Natural killer cell (primary cell): ENCODE measurements around the gene NPR2. TPM values are rescaled to one million over a fixed set of nuclear protein-coding genes. Genes with fewer than 3 reads are reported as not detected.

Experiments used
- ATAC-seq, 3 donors: fragments of 150-1000 bp in 2 of 3; fragments of 200-7000 bp in 1 of 3; cut with Tn5 transposase; 1 replicate in 1 of 3; 2 replicates in 2 of 3; pipeline ENCODE4 v1.10.0; 2021; ENCODE audit warnings: mild to moderate bottlenecking in 2 of 3, moderate library complexity in 2 of 3
- DNase-seq, 2 donors: peaks; one replicate each; pipeline versions ENCODE4 v3.0.0 to v3.0.0-alpha.2; 2013 to 2021; ENCODE audit warnings: mixed read lengths in 1 of 2
- H3K27ac ChIP-seq: one replicate; pipeline ENCODE4 v1.5.1; 2013; ENCODE audit warnings: mild to moderate bottlenecking, low read length
- H3K27me3 ChIP-seq: one replicate; pipeline ENCODE4 v1.6.1; 2013; ENCODE audit warnings: low read length; ENCODE audit not compliant: control insufficient read depth, insufficient read depth
- H3K36me3 ChIP-seq: one replicate; pipeline ENCODE4 v1.6.1; 2013; ENCODE audit warnings: low read length; ENCODE audit not compliant: control insufficient read depth, insufficient read depth
- H3K4me1 ChIP-seq: one replicate; pipeline ENCODE4 v1.6.1; 2013; ENCODE audit warnings: low read length; ENCODE audit not compliant: control insufficient read depth, insufficient read depth
- H3K4me3 ChIP-seq: one replicate; pipeline ENCODE4 v1.5.1; 2013; ENCODE audit warnings: low read length
- H3K9me3 ChIP-seq: one replicate; pipeline ENCODE4 v1.6.1; 2013; ENCODE audit warnings: low read length; ENCODE audit not compliant: control insufficient read depth, insufficient read depth
- H3K27ac Mint-ChIP-seq, 2 donors: one replicate each; pipeline ENCODE4 v1.8.0; 2022; ENCODE audit warnings: mild to moderate bottlenecking in 2 of 2, mixed read lengths in 2 of 2, moderate library complexity in 1 of 2
- H3K27me3 Mint-ChIP-seq, 2 donors: one replicate each; pipeline ENCODE4 v1.8.0; 2022; ENCODE audit warnings: low read depth in 2 of 2, mixed read lengths in 2 of 2
- H3K36me3 Mint-ChIP-seq: one replicate; pipeline ENCODE4 v1.8.0; 2022; ENCODE audit warnings: mixed read lengths
- H3K4me1 Mint-ChIP-seq, 2 donors: one replicate each; pipeline ENCODE4 v1.8.0; 2022; ENCODE audit warnings: mixed read lengths in 2 of 2
- H3K4me3 Mint-ChIP-seq: one replicate; pipeline ENCODE4 v1.8.0; 2022; ENCODE audit warnings: mild to moderate bottlenecking, moderate library complexity, mixed read lengths
- H3K9me3 Mint-ChIP-seq, 2 donors: one replicate each; pipeline ENCODE4 v1.8.0; 2022; ENCODE audit warnings: mixed read lengths in 2 of 2
- CTCF ChIP-seq: fragments of 200-600 bp; IDR thresholded peaks from one replicate; pipeline ENCODE4 v1.8.0; 2022; ENCODE audit warnings: antibody characterized with exemption
- WGBS: methylation state at CpG from one replicate; pipeline ENCODE4 v1.1.7; 2013; ENCODE audit warnings: missing lambda C conversion rate; ENCODE audit not compliant: insufficient coverage; 5-methylcytosine and 5-hydroxymethylcytosine counted together
- intact Hi-C: fragments of 100-400 bp; cut with micrococcal nuclease; formaldehyde crosslinking; loops from one replicate; pipeline ENCODE4 v1.14.2; 2022
- total RNA-seq, 4 donors: library from RNA; stranded (reverse); fragments of 120-200 nt in 1 of 4; gene quantifications; one replicate each; pipeline versions ENCODE4 v1.2.3 to v1.2.4, GENCODE V29; 2013 to 2022

The NPR2 gene
- total RNA-seq, 3 donors from 2014 or later (not counting 1 experiment from before 2014, with no cell fraction given), result 2.1 to 2.7 (median 2.4) TPM

DNA sequence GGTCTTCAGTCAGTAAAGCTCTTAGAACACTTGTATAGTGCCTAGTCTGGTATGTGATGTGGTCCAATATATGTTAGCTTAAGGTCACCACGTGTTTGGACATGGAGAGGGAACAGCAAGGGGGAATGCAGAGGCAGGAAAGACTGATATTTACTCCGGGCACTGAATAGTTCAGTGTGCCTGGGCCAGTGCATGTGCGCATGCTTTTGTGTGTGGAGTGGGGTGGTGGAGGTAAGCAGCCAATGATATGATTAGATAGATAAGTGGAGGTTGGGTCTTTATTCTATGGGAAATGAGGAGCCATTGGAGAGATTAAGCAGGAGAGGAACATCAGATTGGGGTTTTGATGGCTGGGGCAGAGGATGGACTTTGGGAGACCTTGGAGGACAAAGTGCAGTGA lies 64.8 kb downstream of the NPR2 start:
- no peak overlapping the region for H3K27ac ChIP-seq
- H3K27ac Mint-ChIP-seq, result no peak overlapping the region
- peaks cover 2% of the 10 kb centered on the region for H3K27me3 ChIP-seq
- H3K27me3 Mint-ChIP-seq, result peaks cover 8 to 10% of the 10 kb centered on the region in 2 donors
- peaks cover 7 to 14% of the 10 kb centered on the region in 2 donors for H3K4me1 Mint-ChIP-seq
- no peak overlapping the region for H3K4me3 ChIP-seq
- H3K4me1 ChIP-seq, result no peaks in the 10 kb centered on the region
- ATAC-seq (no peak), DNase-seq (peak in 1 of 2 donors; percentile 10)
- no peaks in the 10 kb centered on the region for H3K36me3 ChIP-seq
- no peaks in the 10 kb centered on the region for H3K9me3 Mint-ChIP-seq
- TF ChIP-seq CTCF, result no peak
- H3K36me3 Mint-ChIP-seq, result no peaks in the 10 kb centered on the region
- H3K9me3 ChIP-seq, result no peaks in the 10 kb centered on the region
- H3K4me3 Mint-ChIP-seq, result no peak overlapping the region
- 76% methylated on average over 3 of the region's 3 CpGs for WGBS
- intact Hi-C loops, result no loop called here

DNA sequence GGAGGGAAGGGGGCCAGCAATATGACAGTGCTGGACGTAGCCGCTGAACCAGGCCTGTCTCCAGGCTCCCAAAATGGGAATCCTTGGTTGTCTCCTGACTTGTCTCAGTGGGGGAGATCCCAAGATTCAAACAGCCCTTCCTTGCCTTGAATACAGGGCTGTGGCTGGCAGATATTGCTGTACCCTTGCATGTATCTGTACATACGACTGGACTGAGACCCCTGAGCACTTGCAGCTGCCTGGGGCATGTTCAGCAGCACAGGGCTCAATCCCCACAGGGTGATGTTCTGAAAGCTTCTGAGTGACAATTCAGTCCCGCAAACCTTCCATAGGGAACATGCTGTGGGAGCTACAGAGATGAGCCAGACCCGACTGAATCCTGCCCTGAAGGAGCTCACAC lies 65.5 kb downstream of the NPR2 start:
- no peak overlapping the region for H3K4me3 ChIP-seq
- intact Hi-C loops, result no loop called here
- no peaks in the 10 kb centered on the region for H3K36me3 Mint-ChIP-seq
- DNase-seq (peak in 1 of 2 donors; percentile 0), ATAC-seq (no peak)
- H3K4me3 Mint-ChIP-seq, result no peak overlapping the region
- 88% methylated on average over 5 of the region's 5 CpGs for WGBS
- H3K9me3 ChIP-seq, result no peaks in the 10 kb centered on the region
- H3K27ac Mint-ChIP-seq, result no peak overlapping the region
- no peaks in the 10 kb centered on the region for H3K36me3 ChIP-seq
- no peaks in the 10 kb centered on the region for H3K9me3 Mint-ChIP-seq
- no peak for TF ChIP-seq CTCF
- peaks cover 7 to 14% of the 10 kb centered on the region in 2 donors for H3K4me1 Mint-ChIP-seq
- peaks cover 14 to 17% of the 10 kb centered on the region in 2 donors for H3K27me3 Mint-ChIP-seq
- no peaks in the 10 kb centered on the region for H3K4me1 ChIP-seq
- H3K27ac ChIP-seq, result no peak overlapping the region
- H3K27me3 ChIP-seq, result peaks cover 2% of the 10 kb centered on the region

DNA sequence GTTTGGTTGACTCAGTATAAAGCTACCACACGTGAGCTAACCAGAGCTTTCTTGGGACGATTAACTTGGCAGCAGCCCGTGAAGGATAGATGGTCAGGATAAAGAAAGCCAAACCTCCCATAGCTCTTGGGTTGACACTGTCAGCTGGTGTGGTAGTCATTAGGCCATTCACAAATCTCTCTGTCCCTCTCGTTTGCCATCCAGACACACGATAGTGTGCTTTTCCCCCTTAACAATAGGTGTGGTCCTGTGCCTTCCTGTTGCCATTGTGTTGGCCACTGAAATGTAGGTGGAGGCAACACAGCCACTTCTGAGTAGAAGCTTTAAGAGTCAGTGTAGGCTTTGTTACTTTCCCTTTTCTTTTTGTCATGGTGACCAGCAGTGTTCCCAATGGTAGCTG lies 67.1 kb downstream of the NPR2 start:
- Histone ChIP-seq H3K27me3 (peaks cover 2% of the 10 kb centered on the region), H3K9me3 (no peaks in the 10 kb centered on the region), H3K27ac (no peak overlapping the region), H3K4me3 (no peak overlapping the region), H3K36me3 (no peaks in the 10 kb centered on the region), H3K4me1 (no peaks in the 10 kb centered on the region)
- ATAC-seq (no peak), DNase-seq (no peak)
- WGBS, result 72% methylated on average over 3 of the region's 5 CpGs
- no peak overlapping the region for H3K27ac Mint-ChIP-seq
- no peak for TF ChIP-seq CTCF
- peaks cover 7 to 14% of the 10 kb centered on the region in 2 donors for H3K4me1 Mint-ChIP-seq
- H3K4me3 Mint-ChIP-seq, result no peak overlapping the region
- no peaks in the 10 kb centered on the region for H3K9me3 Mint-ChIP-seq
- intact Hi-C loops, result no loop called here
- H3K27me3 Mint-ChIP-seq, result peaks cover 19 to 20% of the 10 kb centered on the region in 2 donors
- no peaks in the 10 kb centered on the region for H3K36me3 Mint-ChIP-seq

Other genes starting within 250 kb of the NPR2 start
- 10 to 100 TPM; 40.7 to 72.5 (median 47.5) TPM for gene TESK1, start 186.3 kb upstream of the NPR2 start, total RNA-seq
- 10 to 100 TPM; 27.0 to 48.1 (median 32.3) TPM for gene CD72, start 173.2 kb upstream of the NPR2 start, total RNA-seq
- 1 to 10 TPM in 2 of 3 donors, not detected in 1; 1.2 to 1.4 TPM for gene SIT1, start 140.7 kb upstream of the NPR2 start, total RNA-seq
- gene RMRP, start 133.6 kb upstream of the NPR2 start, total RNA-seq, result 1,000 to 10,000 TPM; 5,042 to 6,602 (median 5,874) TPM
- 10 to 100 TPM; 30.9 to 37.9 (median 36.8) TPM for gene CCDC107, start 133.3 kb upstream of the NPR2 start, total RNA-seq
- 1 to 10 TPM; 1.3 to 3.2 (median 1.5) TPM for gene ARHGEF39, start 126.4 kb upstream of the NPR2 start, total RNA-seq
- gene CA9, start 117.7 kb upstream of the NPR2 start, total RNA-seq, result not detected
- 10 to 100 TPM; 20.9 to 23.8 (median 22.9) TPM for gene TPM2, start 101.7 kb upstream of the NPR2 start, total RNA-seq
- gene TLN1, start 59.4 kb upstream of the NPR2 start, total RNA-seq, result 100 to 1,000 TPM; 509 to 552 (median 528) TPM
- gene CREB3, start 58.9 kb upstream of the NPR2 start, total RNA-seq, result 10 to 100 TPM; 15.7 to 19.7 (median 18.8) TPM
- 100 to 1,000 TPM in 2 of 3 donors, 10 to 100 TPM in 1; 76.4 to 118 (median 101) TPM for gene GBA2, start 42.4 kb upstream of the NPR2 start, total RNA-seq
- 10 to 100 TPM; 22.3 to 26.4 (median 23.3) TPM for gene RGP1, start 42.3 kb upstream of the NPR2 start, total RNA-seq
- not detected for gene MSMP, start 37.3 kb upstream of the NPR2 start, total RNA-seq
- gene SPAG8, start 20.7 kb downstream of the NPR2 start, total RNA-seq, result 1 to 10 TPM; 2.0 to 2.4 (median 2.1) TPM
- 10 to 100 TPM; 25.8 to 27.5 (median 25.9) TPM for gene HINT2, start 23.5 kb downstream of the NPR2 start, total RNA-seq
- not detected for gene FAM221B, start 37.1 kb downstream of the NPR2 start, total RNA-seq
- 1 to 10 TPM; 5.2 to 7.8 (median 5.4) TPM for gene TMEM8B, start 37.6 kb downstream of the NPR2 start, total RNA-seq
- not detected for gene OR13J1, start 78.8 kb downstream of the NPR2 start, total RNA-seq
- gene HRCT1, start 114.6 kb downstream of the NPR2 start, total RNA-seq, result not detected
- gene SPAAR, start 117.9 kb downstream of the NPR2 start, total RNA-seq, result not detected
- gene OR2S2, start 166.6 kb downstream of the NPR2 start, total RNA-seq, result not detected
- 10 to 100 TPM in 1 of 3 donors, 1 to 10 TPM in 2; 7.4 to 10.3 (median 8.0) TPM for gene RECK, start 245.3 kb downstream of the NPR2 start, total RNA-seq